Liver (tissue), 9 donors: Measurements from ENCODE around the gene FGF1. TPM values are rescaled to one million over a fixed set of nuclear protein-coding genes. Genes with fewer than 3 reads are reported as not detected.

ENCODE experiments used
- DNase-seq: peaks from one replicate; pipeline ENCODE4 v3.0.0-alpha.2; 2017; ENCODE audit warnings: low spot score
- H3K27ac ChIP-seq, 2 donors: one replicate each; pipeline ENCODE4 v1.7.0; 2013; ENCODE audit warnings: inconsistent platforms in 2 of 2, low read length in 2 of 2, control low read depth in 1 of 2, low read depth in 1 of 2, mild to moderate bottlenecking in 1 of 2
- H3K27me3 ChIP-seq, 4 donors: one replicate each; pipeline versions ENCODE4 v1.6.1 to v1.7.0; 2013; ENCODE audit warnings: low read length in 3 of 4, inconsistent platforms in 1 of 4, mild to moderate bottlenecking in 1 of 4, moderate library complexity in 1 of 4; ENCODE audit not compliant: control insufficient read depth in 4 of 4, insufficient read depth in 4 of 4
- H3K36me3 ChIP-seq, 4 donors: one replicate each; pipeline versions ENCODE4 v1.6.1 to v1.7.0; 2013; ENCODE audit warnings: low read length in 3 of 4, mild to moderate bottlenecking in 3 of 4, low read depth in 1 of 4, moderate library complexity in 1 of 4; ENCODE audit not compliant: control insufficient read depth in 4 of 4, insufficient read depth in 3 of 4
- H3K4me1 ChIP-seq, 4 donors: one replicate each; pipeline versions ENCODE4 v1.6.1 to v1.7.0; 2013; ENCODE audit warnings: low read length in 3 of 4, mild to moderate bottlenecking in 3 of 4, moderate library complexity in 1 of 4; ENCODE audit not compliant: control insufficient read depth in 4 of 4, insufficient read depth in 4 of 4
- H3K4me3 ChIP-seq, 3 donors: one replicate each; pipeline versions ENCODE4 v1.6.1 to v1.7.0; 2013; ENCODE audit warnings: low read length in 3 of 3, control low read depth in 1 of 3, low read depth in 1 of 3, mild to moderate bottlenecking in 1 of 3
- H3K9ac ChIP-seq, 2 donors: one replicate each; pipeline ENCODE4 v1.7.0; 2013; ENCODE audit warnings: low read length in 2 of 2, mild to moderate bottlenecking in 2 of 2, moderate library complexity in 2 of 2, control low read depth in 1 of 2, low read depth in 1 of 2
- H3K9me3 ChIP-seq, 4 donors: one replicate each; pipeline versions ENCODE4 v1.6.1 to v1.7.0; 2013; ENCODE audit warnings: low read length in 3 of 4; ENCODE audit not compliant: control insufficient read depth in 4 of 4
- ATF3 ChIP-seq: IDR thresholded peaks from 2 replicates; pipeline ENCODE4 v1.6.1; 2016; ENCODE audit warnings: antibody characterized with exemption
- EGR1 ChIP-seq, 2 donors: IDR thresholded peaks; 2 replicates each; pipeline ENCODE4 v1.6.1; 2016 to 2018; ENCODE audit warnings: antibody characterized with exemption in 2 of 2, low read depth in 2 of 2
- FOXA2 ChIP-seq: IDR thresholded peaks from 2 replicates; pipeline ENCODE4 v1.6.1; 2016; ENCODE audit warnings: antibody characterized with exemption
- GABPA ChIP-seq, 2 donors: IDR thresholded peaks in 1 of 2; conservative IDR thresholded peaks in 1 of 2; 2 replicates each; pipeline ENCODE4 v1.6.1; 2016; ENCODE audit warnings: antibody characterized with exemption in 2 of 2, mild to moderate bottlenecking in 1 of 2, moderate library complexity in 1 of 2
- HNF4A ChIP-seq, 2 donors: conservative IDR thresholded peaks; 2 replicates each; pipeline ENCODE4 v1.6.1; 2016; ENCODE audit warnings: antibody characterized with exemption in 2 of 2, mild to moderate bottlenecking in 2 of 2
- HNF4G ChIP-seq: IDR thresholded peaks from 2 replicates; pipeline ENCODE4 v1.6.1; 2016; ENCODE audit warnings: antibody characterized with exemption
- JUND ChIP-seq, 2 donors: IDR thresholded peaks; 2 replicates each; pipeline ENCODE4 v1.6.1; 2016; ENCODE audit warnings: antibody characterized with exemption in 2 of 2
- MAX ChIP-seq: IDR thresholded peaks from 2 replicates; pipeline ENCODE4 v1.6.1; 2016; ENCODE audit warnings: antibody characterized with exemption
- RAD21 ChIP-seq, 2 donors: IDR thresholded peaks; 2 replicates each; pipeline ENCODE4 v1.6.1; 2016; ENCODE audit warnings: antibody characterized with exemption in 2 of 2, mild to moderate bottlenecking in 2 of 2
- SP1 ChIP-seq: IDR thresholded peaks from 2 replicates; pipeline ENCODE4 v1.6.1; 2018; ENCODE audit warnings: antibody characterized with exemption, mild to moderate bottlenecking
- TAF1 ChIP-seq: conservative IDR thresholded peaks from 2 replicates; pipeline ENCODE4 v1.6.1; 2016; ENCODE audit warnings: antibody characterized with exemption, mild to moderate bottlenecking
- YY1 ChIP-seq: IDR thresholded peaks from 2 replicates; pipeline ENCODE4 v1.6.1; 2016; ENCODE audit warnings: antibody characterized with exemption, mild to moderate bottlenecking
- WGBS: extraction: QIAGEN DNeasy Blood & Tissue Kit; methylation state at CpG from one replicate; pipeline ENCODE4 v1.1.7; 2013; 5-methylcytosine and 5-hydroxymethylcytosine counted together
- polyA plus RNA-seq, 2 donors: library from polyadenylated mRNA; stranded (reverse) in 1 of 2; unstranded in 1 of 2; fragments of 200-250 nt in 1 of 2; fragments of >200 nt in 1 of 2; fragmentation: Nextera tagmentation in 1 of 2; extraction: Ambion mirVana in 1 of 2; gene quantifications; one replicate each; pipeline versions ENCODE4 v1.2.1 to v1.2.3, GENCODE V29; 2013 to 2015
- total RNA-seq, 2 donors: library from RNA; depleted of rRNA; stranded (reverse); fragments of >200 nt; gene quantifications; one replicate each; pipeline ENCODE4 v1.2.3, GENCODE V29; 2014
- TF ChIP-seq, protein P1 (sequence below): IDR thresholded peaks from 2 replicates; pipeline ENCODE4 v1.6.1; 2016; ENCODE audit warnings: antibody characterized with exemption
- TF ChIP-seq, protein P2 (sequence below): IDR thresholded peaks from 2 replicates; pipeline ENCODE4 v1.6.1; 2016; ENCODE audit warnings: antibody characterized with exemption, mild to moderate bottlenecking
- donor health status: healthy.
- donor health status: healthy.
- donor health status: healthy.
- donor health status: healthy.
- donor health status: healthy.

The FGF1 gene
- total and polyA plus RNA-seq, 4 donors, result 0.05 to 0.25 (median 0.16) TPM

DNA sequence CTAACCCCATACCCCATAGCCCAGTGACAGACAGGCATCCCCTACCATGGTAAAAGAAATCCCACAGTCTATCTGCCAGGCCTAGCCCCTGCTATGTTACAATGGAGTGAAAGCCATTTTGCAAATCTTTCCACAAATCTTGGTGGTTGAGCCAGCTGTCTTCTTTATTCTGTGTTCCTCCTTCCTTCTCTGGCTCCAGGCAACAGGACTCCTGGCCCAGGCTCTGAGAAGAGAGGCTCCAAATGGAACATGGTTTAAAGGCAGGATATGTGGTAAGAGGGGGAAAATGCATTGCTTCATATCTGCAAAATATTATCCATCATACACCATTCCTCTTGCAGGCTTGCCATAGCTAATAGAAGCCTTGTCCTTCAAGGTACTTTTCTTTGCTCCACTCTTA, 25.2 kb downstream of the FGF1 start:
- Histone ChIP-seq H3K4me3 (no peak overlapping the region), H3K27me3 (no peaks in the 10 kb centered on the region), H3K9me3 (no peaks in the 10 kb centered on the region), H3K36me3 (no peaks in the 10 kb centered on the region), H3K4me1 (no peaks in the 10 kb centered on the region), H3K27ac (no peak overlapping the region), H3K9ac (no peak overlapping the region)
- TF ChIP-seq SP1 (no peak), FOXA2 (no peak), TAF1 (no peak), ATF3 (no peak), GABPA (IDR thresholded peaks at IDR 0.05 in 1 of 2, conservative IDR thresholded peaks at IDR 0.05 in 1 of 2) (no peak), RAD21 (IDR thresholded peaks at IDR 0.05) (no peak)
- TF ChIP-seq, protein P1, sequence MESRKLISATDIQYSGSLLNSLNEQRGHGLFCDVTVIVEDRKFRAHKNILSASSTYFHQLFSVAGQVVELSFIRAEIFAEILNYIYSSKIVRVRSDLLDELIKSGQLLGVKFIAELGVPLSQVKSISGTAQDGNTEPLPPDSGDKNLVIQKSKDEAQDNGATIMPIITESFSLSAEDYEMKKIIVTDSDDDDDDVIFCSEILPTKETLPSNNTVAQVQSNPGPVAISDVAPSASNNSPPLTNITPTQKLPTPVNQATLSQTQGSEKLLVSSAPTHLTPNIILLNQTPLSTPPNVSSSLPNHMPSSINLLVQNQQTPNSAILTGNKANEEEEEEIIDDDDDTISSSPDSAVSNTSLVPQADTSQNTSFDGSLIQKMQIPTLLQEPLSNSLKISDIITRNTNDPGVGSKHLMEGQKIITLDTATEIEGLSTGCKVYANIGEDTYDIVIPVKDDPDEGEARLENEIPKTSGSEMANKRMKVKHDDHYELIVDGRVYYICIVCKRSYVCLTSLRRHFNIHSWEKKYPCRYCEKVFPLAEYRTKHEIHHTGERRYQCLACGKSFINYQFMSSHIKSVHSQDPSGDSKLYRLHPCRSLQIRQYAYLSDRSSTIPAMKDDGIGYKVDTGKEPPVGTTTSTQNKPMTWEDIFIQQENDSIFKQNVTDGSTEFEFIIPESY, result no peak
- DNase-seq, result no peak

GRCh38 chr5:142660196-142660595, 25.7 kb downstream of the FGF1 start:
- Histone ChIP-seq H3K27me3 (no peaks in the 10 kb centered on the region), H3K36me3 (no peaks in the 10 kb centered on the region), H3K9me3 (no peaks in the 10 kb centered on the region), H3K9ac (no peak overlapping the region), H3K4me1 (no peaks in the 10 kb centered on the region), H3K4me3 (no peak overlapping the region), H3K27ac (no peak overlapping the region)
- TF ChIP-seq EGR1 (IDR thresholded peaks at IDR 0.05; ENCODE audit: low read depth in 2 of 2), result no peak
- TF ChIP-seq SP1, result no peak
- TF ChIP-seq MAX, result no peak
- TF ChIP-seq FOXA2, result no peak
- no peak for TF ChIP-seq RAD21 (IDR thresholded peaks at IDR 0.05)
- TF ChIP-seq TAF1, result no peak
- TF ChIP-seq JUND (IDR thresholded peaks at IDR 0.05), result no peak
- TF ChIP-seq, protein P1, result no peak
- no peak for TF ChIP-seq HNF4A (conservative IDR thresholded peaks at IDR 0.05)
- TF ChIP-seq HNF4G, result no peak
- TF ChIP-seq YY1, result no peak
- TF ChIP-seq, protein P2, sequence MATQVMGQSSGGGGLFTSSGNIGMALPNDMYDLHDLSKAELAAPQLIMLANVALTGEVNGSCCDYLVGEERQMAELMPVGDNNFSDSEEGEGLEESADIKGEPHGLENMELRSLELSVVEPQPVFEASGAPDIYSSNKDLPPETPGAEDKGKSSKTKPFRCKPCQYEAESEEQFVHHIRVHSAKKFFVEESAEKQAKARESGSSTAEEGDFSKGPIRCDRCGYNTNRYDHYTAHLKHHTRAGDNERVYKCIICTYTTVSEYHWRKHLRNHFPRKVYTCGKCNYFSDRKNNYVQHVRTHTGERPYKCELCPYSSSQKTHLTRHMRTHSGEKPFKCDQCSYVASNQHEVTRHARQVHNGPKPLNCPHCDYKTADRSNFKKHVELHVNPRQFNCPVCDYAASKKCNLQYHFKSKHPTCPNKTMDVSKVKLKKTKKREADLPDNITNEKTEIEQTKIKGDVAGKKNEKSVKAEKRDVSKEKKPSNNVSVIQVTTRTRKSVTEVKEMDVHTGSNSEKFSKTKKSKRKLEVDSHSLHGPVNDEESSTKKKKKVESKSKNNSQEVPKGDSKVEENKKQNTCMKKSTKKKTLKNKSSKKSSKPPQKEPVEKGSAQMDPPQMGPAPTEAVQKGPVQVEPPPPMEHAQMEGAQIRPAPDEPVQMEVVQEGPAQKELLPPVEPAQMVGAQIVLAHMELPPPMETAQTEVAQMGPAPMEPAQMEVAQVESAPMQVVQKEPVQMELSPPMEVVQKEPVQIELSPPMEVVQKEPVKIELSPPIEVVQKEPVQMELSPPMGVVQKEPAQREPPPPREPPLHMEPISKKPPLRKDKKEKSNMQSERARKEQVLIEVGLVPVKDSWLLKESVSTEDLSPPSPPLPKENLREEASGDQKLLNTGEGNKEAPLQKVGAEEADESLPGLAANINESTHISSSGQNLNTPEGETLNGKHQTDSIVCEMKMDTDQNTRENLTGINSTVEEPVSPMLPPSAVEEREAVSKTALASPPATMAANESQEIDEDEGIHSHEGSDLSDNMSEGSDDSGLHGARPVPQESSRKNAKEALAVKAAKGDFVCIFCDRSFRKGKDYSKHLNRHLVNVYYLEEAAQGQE, result no peak
- 95% methylated on average over 10 of the region's 10 CpGs for WGBS
- DNase-seq, result no peak
